Dermis microvascular lymphatic vessel endothelial cell (primary cell): ENCODE results near the gene SEMA6B. TPM values are rescaled to one million over a fixed set of nuclear protein-coding genes. Genes with fewer than 3 reads are reported as not detected.

Source experiments
- DNase-seq, 2 donors: peaks; one replicate each; pipeline versions ENCODE4 v3.0.0 to v3.0.0-alpha.2; 2010; ENCODE audit warnings: low read depth in 2 of 2
- total RNA-seq: library from RNA; depleted of rRNA; stranded (reverse); fragments of >200 nt; gene quantifications from 2 replicates; pipeline ENCODE4 v1.2.1, GENCODE V29; 2014

SEMA6B gene
- total RNA-seq, 1 donor from 2014 or later = 47.2 TPM

GRCh38 chr19:4587527-4587926, 28.0 kb upstream of the SEMA6B start:
- DNase-seq = no peak

- no peak for DNase-seq
Measured at GRCh38 chr19:4586691-4587090, 27.2 kb upstream of the SEMA6B start.

GRCh38 chr19:4586245-4586644, 26.8 kb upstream of the SEMA6B start:
- no peak for DNase-seq

DNA sequence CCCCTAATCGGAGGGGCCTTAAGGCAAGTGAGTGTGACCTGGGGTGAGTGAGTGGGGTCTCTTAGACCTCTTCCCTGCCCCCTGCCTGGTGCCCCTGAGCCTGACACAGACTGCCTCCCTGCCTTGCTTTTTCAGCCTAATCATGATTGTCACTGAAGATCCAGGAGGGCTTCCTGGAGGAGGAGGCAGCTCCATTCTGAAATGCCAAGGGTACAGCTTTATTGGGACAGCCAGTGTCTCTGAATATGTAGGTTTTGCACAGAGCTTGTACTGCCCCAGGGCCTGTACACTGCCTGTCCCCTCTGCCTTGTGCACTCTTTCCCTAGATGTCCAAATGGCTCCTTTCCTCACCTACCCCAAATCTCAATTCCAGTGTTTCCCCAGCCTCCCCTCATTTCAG, 26.1 kb upstream of the SEMA6B start:
- DNase-seq = no peak

DNA sequence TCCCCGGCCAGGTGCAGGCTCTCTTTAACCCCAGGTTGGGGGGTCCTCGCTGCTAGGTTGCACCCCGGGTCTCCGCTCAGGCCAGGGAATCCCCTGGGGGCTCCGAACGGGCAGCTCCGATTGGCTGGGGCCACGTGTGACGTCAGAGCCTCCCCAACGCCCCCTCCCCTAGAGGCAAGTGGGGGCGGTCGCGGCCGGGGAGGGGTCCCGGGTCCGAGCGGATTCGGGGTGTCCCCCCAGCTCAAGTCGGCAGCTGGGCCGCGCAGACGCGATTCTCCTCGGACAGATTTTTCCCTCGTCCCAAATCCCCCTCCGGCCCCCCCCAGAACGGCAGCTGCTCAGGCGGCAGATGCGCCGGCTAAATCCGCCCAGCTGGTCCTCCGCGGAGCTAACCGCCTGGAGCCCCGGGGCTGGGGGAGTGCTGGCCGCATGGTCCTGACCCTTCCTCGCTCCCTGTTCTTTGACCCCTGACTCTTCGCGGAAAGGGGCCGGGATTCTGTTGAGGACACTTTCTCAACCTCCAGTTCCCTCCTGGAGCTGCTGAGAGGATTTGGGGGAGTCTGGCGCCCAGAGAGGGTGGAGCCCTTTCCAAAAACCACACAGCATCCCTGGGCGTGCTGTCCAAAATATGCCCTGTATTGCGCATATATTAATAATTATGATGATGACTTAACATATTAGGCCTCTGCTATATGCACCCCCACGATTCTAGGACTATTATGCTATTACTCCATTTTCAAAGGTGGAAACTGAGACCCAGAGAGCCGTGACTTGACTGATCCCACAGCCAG, 25.4 kb upstream of the SEMA6B start:
- DNase-seq = no peak

DNA sequence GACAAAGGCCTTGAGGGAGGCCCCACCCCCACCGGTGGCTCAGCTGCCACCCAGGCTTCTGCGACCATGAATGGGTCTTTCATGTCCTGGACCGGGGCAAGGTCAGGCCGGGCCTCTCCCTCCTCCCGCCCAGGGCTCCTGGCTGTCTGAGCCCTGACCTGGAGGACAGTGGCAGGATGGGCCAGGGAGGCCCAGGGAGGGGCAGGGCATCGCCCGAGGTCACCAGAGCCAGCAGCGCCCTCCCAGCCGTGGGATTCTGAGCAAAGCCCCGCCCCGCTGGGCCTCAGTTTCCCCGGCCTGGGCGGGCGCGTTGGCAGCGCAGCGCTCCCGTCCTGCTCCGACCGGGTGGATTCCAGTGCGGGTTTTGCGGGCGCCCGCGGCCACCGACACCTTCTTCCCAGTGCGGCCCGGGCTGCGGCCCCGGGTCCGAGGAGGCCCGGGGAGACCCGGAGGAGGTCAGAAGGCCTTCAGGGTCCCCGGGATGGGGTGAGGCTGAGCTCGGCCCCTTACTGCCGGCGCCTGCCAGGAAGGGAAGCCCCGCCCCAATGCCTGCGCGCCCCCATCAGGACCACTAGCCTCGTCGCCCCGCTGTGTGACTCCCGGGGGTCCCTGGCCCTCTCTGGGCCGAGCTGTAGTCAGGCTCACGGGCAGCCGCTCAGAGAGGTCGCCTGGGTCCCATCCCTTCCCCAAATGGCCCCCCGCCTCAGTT, 24.6 kb upstream of the SEMA6B start:
- peak in 1 of 2 donors; percentile 44 for DNase-seq

- no peak for DNase-seq
Measured at GRCh38 chr19:4582980-4583842, 23.7 kb upstream of the SEMA6B start.

GRCh38 chr19:4581666-4582553, 22.4 kb upstream of the SEMA6B start:
- DNase-seq = peak in 1 of 2 donors; percentile 63

GRCh38 chr19:4580961-4581665, 21.6 kb upstream of the SEMA6B start:
- no peak for DNase-seq

DNA sequence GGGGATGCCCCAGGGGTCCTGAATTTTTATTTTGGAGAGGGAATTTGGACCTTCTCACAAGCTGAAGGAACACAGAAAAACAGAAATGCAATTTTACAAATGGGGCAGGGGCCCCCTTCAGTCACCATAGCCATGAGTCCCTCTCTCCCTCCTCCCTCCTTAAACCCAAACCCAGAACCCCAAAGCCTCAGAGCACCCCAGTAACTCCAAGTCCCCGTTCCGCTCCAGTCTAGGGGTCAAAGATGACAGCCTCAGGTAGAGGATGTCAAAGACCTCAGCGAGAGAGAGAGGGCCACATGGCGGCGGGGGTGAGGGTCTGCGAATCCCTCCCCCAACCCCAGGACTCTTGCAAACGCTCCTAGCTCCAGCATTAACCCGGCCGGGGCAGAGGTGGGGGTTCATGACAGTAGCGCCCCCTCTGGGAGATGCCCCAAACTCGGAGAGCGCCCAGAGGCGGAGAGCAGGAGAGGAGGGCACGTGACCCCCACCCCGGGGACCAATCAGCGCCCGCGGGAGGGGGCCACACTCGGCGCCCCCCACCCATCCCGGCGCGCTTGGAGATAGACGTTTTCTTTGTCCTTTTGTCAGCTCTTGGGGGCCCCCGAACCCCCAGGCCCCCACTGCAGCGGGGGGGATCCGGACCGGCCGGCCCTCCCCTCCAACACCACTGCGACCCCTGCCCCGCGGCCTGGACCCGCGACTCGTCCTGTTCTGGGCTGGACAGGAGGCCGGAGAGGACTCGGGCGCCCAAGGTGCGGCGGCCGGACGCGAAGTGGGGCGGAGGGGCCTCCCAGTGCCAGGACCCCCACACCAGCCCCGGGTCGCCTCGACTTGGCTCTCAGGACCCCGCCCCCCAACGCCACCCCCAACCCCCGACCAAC, 20.8 kb upstream of the SEMA6B start:
- DNase-seq = peak in 1 of 2 donors; percentile 41

- DNase-seq = no peak
Measured at GRCh38 chr19:4579389-4579788, 19.9 kb upstream of the SEMA6B start.

DNA sequence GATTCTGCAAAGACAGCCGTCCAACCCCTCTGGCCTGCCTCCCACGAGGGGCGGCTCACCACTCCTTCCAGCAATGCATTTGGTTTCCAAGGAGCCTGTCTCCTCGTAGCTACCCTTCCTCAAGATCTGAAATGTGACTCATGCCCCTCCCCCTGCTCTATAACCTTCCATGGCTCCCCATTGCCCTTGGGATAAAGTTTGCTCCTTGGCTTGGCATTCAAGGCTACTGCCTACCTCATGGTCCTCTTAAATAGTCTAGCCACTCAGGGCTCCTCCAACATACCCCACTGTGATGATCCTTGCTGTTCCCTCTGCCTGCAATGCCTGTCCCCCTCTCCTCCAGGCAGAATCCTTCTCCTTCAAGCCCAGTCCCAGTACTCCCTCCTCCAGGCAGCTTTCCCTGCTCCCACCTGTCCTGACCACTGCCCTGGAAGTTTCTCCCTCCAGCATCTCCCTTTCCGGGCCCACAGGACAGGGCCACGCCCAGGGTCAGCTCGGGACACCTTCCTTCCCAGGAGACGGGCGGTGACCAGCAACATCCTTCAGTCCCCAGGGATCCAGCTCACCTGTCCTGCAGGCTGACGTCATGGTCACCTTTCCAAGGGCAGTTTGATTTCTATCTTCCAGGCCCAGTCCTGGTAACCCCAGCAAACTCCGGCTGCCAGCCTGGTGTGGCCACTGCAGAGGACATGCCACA, 19.2 kb upstream of the SEMA6B start:
- no peak for DNase-seq

GRCh38 chr19:4577020-4577782, 17.7 kb upstream of the SEMA6B start:
- no peak for DNase-seq

- DNase-seq = peak; percentile 57 to 81
Measured at GRCh38 chr19:4576016-4576933, 16.8 kb upstream of the SEMA6B start.

DNA sequence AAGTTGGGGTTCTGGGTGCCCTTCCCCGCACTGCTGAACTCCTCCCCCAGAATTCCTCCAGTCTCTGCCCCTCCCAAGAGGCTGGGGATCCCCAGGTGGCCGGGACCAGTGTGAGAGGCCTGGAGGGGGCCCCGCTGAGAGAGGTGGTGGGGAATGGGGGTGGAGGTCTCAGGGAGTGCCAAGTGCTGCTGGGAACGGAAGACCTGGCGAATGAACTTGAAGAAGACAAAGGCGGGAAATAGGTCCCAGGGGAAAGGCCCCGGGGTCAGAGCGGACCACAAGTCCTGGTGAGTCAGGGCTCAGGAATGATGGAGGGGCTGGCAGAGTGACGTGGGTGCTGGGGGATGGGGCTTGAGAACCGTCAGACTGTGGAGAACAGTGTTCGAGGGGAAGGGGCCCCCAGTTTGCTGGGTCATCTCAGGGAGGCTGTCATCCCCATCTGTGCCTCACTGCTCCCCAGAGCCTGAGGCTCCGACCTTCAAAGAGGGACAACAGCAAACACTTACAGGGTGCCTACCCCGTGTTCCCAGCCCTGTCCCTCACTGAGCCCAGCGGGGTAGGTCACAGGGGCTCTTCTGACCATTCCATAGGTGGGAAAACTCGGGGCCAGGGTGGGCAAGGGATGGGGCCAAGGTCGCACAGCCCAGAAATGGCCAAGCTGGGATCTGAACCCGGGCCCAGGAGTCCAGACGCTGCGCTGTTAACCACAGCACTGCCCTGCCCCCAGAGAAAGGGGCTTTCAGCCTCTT, 16.0 kb upstream of the SEMA6B start:
- DNase-seq = peak; percentile 83 to 99

DNA sequence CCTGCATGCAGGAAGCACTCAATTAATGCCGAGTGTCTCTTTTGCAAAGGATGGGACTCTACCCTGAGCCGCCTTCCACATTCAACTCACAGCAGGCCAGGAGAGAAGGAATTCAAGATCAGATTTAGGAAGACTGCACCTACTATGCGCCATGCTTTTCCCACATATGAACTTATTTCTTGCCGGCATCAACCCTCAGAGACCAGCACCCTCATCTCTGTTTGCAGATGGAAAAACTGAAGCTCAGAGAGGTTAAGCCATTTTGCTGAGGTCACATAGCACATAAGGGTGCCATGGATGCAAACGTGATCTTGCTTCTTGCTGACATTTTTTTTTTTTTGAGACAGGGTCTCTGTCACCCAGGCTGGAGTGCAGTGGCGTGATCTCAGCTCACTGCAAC, 14.2 kb upstream of the SEMA6B start:
- no peak for DNase-seq
